Hematopoietic multipotent progenitor cell treated with erythropoietin and hydrocortisone succinate and interleukin-3 and kit ligand, for 4 days (in vitro differentiated cells): ENCODE data around the gene SEH1L.

Source experiments
- DNase-seq: peaks from one replicate; pipeline ENCODE4 v3.0.0-alpha.2; 2015

The SEH1L gene

DNA sequence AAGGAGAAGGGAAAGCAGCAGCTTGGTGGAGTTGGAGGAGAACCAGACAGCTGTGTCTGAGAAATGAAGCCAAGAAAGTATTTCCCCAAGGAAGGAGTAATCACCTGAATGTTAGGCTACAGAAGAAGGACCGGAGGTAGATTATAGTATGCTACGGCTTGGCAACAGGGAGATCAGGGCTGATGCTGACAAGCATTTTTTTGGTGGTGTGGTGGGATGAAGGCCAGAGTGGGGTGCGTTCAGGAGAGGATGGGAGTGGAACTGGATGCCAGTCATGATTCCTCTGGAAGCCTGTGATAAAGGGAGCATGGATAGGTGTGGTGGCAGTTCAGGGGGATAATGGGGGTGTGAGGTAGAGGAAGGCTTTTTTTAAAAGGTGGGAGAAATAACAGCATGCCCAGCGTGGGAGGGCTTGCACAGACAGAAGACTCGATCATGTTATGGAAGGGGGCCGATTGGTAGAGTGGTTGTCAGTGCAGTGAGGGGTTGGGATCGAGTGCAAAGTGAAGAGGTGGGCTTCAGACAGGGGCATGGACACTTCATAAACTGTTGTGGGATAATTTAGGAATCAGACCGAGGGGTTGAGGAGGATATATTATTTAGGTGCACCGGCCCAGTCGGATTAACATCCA lies 49.0 kb downstream of the SEH1L start:
- no peak for DNase-seq

DNA sequence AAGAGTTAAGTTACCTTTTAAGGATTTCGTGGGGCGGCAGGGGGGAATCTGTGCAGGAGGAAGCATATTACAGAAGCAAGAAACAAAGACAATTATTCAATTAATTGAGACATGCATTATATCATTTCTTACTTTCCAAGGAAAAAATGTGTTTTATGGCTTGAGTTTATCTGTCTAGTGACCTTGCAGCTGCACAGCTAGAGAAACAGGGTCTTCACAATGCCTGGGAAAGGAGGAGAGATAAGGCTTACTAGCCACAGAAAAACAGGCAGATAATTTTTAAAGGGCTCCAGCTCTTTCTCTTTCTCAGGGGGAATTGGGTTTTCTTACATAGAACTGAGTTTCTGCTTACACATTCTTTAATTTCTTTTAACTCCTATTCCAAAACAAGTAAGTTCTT lies 49.5 kb downstream of the SEH1L start:
- peak; percentile 49 for DNase-seq

DNA sequence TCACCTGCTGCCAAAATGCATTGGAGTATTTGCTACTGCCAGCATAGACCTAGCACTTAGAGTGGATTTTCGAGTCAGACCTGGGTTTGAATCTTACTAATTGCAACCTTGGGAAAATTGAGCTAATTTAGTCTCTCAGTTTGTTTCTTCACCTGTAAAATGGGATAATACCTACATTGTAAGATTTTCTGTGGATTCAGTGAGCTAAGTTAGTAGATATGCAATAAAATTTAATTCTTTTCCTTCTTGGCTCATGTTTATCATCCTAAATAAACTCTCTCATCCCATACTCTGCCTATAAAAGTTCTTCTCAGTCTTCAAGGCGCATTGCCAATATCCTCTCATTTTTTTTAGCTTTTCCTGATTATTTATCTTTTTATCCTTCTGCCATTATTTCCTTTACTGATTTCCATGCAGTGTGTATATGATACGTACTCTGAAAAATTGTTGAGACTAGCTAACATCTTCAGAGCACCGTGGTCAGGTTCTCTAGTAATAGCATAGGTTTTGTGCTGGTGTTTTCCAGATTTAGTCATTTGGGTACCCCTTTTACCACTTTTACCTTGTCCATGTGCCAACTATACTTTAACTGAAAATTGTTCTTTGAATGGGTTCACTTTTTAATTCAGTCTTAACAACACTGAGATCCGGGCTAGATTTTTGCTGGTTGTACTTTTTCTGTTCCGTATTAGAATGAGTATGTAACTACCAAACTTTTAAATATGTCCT lies 50.7 kb downstream of the SEH1L start:
- DNase-seq, result no peak

DNA sequence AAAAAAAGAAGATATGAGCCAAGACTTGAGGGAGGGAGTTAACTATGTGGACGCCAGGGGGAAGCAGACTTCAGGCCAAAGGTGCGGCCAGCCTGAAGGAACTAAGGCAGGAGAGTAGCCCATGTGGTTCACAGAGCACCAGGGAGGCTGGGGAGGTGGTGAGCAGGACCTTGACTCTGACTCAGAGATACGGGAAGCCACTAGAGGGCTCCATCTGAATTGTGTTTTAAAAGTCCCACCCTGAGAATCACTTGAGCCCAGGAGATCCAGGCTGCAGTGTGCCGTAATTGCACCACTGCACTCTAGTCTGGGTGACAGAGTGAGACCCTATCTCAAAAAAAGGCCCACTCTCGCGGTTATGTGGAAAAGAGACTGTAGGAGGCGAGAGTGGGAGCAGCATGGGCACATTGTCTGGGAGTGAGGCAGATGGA lies 55.7 kb downstream of the SEH1L start:
- DNase-seq, result peak; percentile 88

DNA sequence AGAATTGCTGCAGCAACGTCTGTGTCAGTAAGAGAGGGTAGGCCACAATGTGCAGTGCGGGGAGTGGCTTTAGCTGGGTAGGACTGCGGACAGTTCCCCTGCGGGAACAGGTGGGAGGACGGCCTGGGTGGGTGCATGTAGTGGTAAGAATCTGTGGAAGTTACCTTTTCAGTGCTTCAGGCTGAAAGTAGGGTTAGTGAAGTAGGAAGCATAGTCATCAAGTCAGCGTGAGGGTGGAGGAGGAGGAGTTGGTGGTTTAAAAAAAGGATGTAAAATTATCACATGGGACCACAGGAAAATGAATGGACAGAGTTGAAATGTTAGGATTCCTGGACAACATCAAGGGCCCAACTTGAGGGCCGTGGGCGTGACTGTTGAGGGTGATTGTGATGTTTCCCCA lies 56.6 kb downstream of the SEH1L start:
- DNase-seq, result no peak

DNA sequence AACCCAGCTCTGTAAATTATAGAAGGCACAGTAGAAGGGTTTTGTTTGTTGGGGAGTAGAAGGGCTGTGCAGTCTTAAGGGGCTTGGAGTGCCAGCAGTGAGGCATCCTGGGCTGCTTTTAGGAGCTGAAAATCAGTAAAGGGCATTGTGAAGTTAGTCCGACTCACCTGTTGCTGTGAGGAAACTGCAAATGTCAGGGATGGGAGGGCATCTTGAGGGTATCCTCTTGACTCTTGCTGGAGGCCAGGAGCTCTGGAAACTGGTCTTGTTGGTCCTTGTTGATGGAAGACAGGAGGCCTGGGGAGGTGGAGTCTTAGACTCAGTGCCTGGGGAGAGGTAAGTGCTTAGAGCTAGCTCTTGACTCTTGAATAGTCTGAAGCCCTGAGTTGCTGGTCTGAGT lies 57.5 kb downstream of the SEH1L start:
- DNase-seq, result no peak

DNA sequence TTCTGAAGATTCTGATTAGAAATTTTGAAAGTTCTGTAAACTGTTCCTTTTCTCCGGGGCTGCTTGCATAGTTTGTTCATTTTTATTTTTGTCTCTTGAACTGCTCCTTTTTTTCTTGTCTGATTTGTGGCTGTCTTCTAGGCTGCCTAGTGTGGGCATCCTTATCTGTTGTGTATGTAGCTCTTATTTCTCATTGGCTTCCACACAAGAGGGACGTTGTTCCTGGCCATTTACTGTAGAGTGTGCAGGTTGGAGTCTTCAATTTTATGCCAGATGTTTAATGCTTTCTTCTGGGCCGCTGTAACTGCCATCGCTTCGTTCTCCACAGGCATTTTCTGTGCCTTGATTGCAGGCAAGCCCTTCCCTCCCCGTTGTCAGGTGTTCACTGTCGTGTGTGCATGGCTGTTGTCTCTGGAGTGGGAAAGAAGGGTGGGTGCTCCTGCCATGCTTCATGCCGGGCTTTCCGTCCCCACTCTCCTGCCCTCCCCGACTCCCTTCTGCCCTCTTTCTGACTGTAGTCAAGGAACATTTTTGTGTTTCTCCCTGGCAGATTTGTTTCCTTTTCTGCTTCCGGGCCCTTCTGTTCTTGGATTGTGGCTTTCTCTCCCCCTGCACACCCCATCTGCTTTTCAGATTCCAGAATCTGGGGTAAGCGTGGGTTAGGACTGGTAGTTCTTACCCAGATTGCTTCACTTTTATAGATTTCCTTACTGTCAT lies 58.9 kb downstream of the SEH1L start:
- peak; percentile 70 for DNase-seq

DNA sequence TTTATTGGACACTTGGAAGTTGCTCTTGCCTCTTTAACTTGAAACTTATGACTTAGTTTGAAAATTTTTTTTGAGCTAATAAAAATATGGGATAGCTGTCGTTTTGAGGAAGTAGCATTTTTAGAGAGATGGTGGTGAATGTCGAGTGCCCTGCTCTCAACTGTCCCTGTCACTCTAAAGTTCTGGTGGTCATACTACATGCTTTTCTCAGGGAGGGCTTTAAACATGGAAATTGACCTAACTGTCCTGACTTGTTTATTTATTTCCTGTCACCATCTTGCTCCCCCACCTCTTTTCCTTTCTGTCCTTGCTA lies 59.4 kb downstream of the SEH1L start:
- DNase-seq, result peak; percentile 42

DNA sequence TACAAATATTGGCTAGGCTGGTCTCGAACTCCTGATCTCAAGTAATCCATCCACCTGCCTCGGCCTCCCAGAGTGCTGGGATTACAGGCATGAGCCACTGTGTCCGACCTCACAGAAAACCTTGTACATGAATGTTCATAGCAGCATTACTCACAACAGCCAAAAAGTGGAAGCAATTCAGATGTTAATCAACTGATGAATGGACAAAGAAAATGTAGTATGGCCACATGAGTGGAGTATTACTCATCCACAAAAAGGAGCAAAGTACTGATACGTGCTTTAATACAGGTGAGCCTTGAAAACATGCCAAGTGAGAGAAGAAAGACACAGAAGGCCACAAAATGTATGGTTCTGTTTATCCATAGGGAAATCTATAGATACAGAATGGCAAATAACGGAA lies 63.9 kb downstream of the SEH1L start:
- DNase-seq, result no peak

DNA sequence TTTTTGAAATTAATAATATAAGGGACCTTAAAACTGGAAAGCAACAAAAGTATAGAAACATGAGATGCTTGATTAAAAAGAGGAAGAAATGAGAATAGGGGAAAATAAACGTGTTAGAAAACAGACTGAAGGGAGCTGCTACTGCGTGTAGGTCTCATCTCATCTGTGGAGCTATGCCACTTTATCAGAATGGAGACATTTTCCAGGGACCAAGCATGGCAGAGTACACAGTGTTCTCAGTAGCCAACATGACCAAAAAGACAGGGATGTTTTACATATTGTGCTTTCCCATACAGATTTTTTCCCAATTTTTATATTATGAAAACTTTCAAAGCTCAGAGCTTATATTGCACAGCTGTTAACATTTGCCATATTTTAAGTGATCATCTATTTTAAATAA lies 66.4 kb downstream of the SEH1L start:
- DNase-seq, result no peak

DNA sequence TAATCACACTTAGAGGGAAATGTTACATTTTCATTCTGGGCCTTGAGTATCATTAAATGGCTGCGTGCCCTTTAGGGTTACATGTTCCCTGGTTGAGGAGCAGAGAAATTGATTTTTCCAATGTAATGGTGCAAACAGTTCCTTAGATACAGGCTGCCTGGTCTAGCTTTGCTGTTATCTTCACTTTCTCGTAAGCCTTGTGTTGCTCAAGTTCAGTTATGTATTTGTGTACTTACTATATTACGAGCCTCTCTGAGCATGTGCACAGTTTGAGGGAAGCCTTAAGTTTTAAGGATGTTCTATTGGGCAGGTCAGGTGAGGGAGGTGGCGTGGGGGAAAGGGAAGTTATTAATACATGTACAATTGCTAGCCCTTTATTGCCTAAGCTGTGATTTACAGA lies 67.0 kb downstream of the SEH1L start:
- DNase-seq, result no peak

DNA sequence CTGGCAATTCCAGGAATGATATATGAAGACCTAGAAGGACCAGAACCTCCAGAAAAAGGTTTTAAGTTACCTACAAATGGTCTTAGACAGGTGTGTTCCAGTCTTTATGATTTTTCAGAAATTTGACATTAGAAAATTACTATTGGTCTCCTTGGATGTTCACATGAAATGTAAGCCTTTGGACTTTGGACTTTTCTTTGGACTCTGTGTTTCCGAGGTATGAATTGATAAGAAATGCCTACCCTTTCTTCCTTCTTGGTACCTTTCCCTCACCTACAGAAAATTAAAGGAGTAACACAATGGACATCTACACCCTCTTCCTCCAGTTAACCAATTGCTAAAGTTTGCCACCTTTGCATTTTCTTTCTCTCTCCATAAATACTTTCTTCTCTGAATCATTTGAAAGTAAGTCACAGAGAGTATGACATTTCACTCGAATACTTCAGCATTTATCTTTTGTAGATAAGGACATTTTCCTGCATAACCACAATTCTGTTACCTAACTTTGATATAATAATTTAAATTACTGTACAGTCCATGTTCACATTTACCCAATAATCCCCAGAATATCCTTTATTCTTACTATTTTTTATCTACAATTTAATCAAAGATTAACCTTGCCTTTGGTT lies 69.5 kb downstream of the SEH1L start:
- DNase-seq, result no peak

DNA sequence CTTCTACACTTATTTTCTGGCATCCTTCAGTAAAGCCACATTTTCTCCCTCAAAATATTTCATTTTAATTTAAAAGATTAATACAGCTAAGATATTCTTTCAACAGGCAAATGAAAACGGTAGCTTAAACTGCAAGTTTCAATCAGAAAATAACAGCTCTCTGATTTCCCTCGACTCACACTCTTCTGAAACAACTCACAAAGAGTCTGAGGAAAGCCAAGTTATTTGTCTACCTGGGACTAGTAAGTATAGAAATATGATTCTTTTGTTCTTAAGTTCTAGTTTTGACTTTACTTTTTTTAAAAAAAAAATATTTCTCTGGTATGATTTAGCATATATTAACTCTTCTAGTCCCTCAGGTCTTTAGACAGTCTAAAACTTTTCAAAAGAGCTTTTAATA lies 70.6 kb downstream of the SEH1L start:
- DNase-seq, result no peak

DNA sequence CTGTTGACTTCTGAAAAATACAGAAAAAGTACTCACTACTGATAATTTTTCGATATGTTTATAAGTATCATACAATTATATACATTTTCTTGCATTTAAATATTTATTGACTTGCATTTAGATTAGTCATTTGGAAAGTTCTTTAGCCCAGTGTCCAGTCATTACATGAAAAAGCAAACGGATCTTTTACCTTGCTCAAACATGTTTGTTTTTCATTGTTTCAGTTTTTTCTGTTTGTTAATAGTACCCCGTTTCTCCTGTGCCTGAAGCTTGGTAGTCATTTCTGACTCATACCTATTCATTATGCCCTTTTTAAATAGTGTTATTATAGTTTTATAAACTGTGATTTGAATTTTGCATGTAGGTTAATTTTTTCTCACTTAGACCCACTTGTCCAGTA lies 71.5 kb downstream of the SEH1L start:
- DNase-seq, result no peak

DNA sequence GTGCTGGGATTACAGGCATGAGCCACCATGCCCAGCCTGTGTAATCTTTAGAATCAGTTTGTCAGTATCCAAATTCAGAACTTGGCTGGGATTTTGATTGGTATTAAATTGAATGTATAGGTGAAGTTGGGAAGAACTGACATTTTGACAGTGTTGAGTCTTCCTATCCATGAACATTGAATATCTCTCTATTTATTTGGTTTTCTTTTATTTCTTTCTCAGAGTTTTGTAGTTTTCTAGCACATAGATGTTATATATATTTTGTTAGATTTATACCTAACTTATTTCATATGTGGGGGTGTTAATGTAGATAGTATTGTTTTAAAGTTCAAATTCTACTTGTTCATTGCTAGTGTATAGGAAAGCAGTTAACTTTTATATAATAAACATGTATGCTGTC lies 74.8 kb downstream of the SEH1L start:
- DNase-seq, result no peak

DNA sequence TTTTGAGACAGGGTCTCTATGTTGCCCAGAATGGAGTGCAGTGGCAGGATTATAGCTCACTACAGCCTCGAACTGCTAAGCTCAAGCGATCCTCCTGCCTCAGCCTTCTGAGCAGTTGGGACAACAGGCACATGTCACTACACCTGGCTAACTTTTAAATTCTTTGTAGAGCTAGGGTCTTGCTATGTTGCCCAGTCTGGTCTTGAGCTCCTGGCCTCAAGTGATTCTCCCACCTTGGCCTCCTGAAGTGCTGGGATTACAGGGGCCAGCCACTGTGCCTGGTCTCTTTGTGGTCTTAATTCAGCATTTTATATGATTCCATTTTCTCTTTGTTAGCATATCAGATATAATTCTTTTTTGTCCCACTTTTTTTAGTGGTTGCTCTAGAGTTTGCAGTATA lies 77.4 kb downstream of the SEH1L start:
- DNase-seq, result no peak

DNA sequence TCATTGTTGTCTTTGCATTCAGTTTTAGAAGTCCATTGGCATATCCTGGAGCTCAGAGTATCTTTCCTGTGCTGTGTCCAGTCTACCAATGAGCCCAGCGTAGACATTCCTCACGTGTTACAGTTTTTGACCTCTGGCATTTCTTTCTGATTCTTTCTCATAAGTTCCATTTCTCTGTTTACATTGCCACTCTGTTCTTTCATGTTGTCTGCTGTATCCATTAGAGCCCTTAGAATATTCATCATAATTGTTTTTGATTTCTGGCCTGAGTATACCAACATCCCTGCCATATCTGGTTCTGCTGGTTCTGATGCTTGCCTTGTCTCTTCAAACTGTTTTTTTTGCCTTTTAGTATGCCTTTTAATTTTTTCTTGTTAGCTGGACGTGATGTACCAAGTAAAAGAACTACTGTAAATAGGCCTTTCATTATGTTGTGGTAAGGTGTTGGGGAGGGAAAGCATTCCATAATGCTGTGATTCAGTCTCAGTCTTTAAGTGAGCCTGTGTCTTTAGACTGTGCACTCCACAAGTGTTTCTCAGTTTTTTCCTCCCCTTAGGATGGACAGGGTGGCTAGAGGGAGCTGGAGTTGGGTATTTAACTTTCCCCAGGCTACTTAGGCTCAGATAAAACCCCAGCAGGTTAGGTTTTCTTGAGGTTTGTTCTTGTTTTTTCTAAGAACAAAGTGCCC lies 78.9 kb downstream of the SEH1L start:
- no peak for DNase-seq

DNA sequence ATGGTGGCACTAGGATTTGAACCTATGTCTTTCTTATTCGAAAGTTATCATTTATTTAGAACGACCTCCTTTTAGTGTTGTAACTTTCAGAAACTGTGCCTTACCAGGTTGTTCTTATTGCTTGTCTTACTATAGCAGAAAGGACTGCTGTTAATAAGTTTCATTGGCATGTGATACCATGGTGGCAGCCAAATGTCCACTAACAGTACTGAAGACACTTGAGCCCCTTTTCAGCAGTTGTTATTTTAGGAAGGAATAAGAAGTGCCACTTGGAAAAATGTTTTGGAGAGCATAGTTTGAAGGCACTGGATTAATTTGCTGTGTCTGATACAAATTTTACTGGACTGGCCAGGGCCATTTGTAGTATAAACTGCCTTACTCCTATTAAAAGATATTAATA lies 81.1 kb downstream of the SEH1L start:
- DNase-seq, result no peak

DNA sequence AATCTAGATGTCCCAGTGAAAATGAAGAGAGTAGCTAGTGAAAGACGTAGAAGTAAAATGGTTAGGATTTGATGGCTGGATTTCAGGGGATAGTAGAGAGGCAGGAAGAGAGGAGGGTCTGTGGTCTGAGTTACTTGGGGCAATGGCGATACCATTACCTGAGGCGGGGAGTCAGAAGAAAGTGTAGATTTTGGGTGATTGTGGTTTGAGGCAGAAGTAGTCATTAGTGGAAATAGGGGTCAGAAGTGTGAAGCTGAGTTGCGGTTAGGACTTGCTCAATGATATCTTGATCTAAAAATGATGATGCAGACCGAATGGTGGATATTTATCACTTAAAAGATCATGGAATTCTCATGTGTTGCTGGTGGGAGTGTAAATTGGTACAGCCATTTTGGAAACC lies 84.4 kb downstream of the SEH1L start:
- DNase-seq, result no peak

DNA sequence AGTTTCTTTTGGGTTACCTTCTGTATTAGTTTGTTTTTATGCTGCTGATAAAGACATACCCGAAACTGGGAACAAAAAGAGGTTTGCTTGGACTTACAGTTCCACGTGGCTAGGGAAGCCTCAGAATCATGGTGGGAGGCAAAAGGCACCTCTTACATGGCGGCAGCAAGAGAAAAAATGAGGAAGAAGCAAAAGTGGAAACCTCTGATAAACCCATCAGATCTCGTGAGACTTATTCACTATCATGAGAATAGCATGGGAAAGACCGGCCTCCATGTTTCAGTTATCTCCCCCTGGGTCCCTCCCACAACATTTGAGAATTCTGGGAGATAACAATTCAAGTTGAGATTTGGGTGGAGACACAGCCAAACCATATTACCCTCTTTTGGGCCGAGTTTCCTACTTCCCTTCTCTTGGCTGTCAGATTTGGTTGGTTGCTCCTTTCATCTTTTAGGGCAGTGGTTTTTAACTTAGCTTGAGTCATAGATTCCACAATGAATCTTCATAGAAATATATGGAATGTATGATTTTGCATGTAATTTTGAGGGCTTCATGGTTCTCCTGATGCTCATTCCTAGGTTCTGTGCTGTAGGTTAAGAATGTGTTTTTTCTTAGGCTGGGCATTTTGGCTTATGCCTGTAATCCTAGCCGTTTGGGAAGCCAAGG lies 87.6 kb downstream of the SEH1L start:
- peak; percentile 10 for DNase-seq

DNA sequence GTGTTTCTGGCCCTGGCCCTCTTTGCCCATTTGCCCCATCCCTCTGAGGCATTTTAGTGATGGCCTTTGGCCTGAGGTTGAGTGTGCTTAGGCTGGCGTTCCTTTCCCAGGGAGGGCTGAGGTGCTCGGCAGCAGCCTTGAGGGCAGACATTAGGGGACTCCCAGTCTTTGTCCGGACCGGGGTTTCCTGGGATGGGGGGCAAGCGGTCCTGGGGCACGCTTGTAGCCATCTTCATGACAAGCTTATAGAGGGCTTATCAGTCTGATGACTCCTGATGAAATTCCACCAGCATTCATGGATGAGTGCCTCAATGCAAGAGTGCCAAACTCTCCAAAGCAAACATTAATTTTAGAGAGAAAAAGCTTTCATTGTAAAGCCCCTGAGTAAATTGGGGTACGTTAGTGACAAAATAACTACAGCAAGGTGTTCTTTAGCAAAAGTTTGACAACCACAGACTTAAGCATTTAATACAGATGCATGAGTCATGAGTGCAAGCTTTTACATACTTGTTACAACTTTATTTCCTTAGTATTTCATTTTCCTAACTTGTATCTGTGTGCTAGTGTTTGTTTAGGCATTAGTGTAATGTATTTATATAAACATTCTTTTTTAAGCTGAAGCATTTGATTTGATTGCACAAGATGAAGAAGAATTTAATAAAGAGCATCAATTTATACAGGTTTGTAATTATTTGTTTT lies 89.0 kb downstream of the SEH1L start:
- DNase-seq, result no peak
